Suprapubic skin (tissue), 4 donors: ENCODE results near the gene CASP5.
A peak's percentile ranks its signal among the peaks of the same experiment; 100 is the strongest.

ENCODE experiments used
- CTCF ChIP-seq, 2 donors: fragments of 200-600 bp in 1 of 2; fragments of 450-650 bp in 1 of 2; sonication (generic) in 1 of 2; IDR thresholded peaks; one replicate each; pipeline ENCODE4 v1.5.1; 2016 to 2019; ENCODE audit warnings: antibody characterized with exemption in 2 of 2, mild to moderate bottlenecking in 1 of 2, moderate library complexity in 1 of 2
- EP300 ChIP-seq: sonication (generic); formaldehyde crosslinking; IDR thresholded peaks from one replicate; pipeline ENCODE4 v1.6.1; 2017; ENCODE audit warnings: antibody characterized with exemption
- POLR2A ChIP-seq, 2 donors: fragments of 450-650 bp; IDR thresholded peaks; one replicate each; pipeline ENCODE4 v1.6.1; 2017; ENCODE audit warnings: antibody characterized with exemption in 2 of 2, mild to moderate bottlenecking in 2 of 2, moderate library complexity in 2 of 2
- POLR2AphosphoS5 ChIP-seq, 3 donors: sonication (generic); formaldehyde crosslinking; IDR thresholded peaks; one replicate each; pipeline ENCODE4 v1.6.1; 2017; ENCODE audit warnings: antibody characterized with exemption in 3 of 3

DNA sequence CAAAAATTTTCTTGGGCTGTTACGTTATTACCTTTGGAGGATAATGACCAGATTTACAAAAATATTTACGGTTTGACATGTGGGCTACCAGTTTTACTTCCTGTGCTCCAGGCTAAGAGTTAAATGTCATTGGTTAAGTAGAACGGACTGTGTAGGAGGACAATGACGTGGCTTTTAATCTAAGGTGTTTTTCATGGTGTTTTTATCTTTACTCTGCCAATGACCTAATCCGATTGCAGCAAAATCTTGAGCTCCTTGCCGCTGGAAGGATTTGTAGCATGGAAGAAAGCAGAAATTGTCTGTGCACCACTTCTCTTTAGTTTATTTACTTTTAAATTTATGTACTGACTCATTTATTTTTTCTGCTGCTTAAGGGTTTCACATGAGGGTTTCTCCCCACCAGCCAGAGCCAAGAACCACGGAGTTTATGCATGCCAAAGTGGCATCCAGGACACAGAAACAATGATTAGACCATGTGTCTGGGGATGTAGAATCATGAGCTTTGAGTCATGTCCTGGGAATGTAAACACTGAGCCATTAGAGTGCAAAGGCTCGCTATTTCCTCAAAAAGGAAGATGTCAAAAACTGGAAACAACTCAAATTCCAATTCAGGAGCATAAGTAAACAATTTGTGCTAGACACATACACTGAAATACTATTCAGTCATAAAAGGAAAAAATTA is 24.1 kb upstream of the CASP5 start:
- no peak for TF ChIP-seq CTCF (IDR thresholded peaks at IDR 0.05)
- no peak for TF ChIP-seq POLR2A (IDR thresholded peaks at IDR 0.05)
- peak in 1 of 3 donors; percentile 19 for TF ChIP-seq POLR2AphosphoS5 (IDR thresholded peaks at IDR 0.05)
- peak; percentile 8 for TF ChIP-seq EP300
